Suprapubic skin (tissue), 3 donors: ENCODE data around the gene SCYL1.

Experiments used
- CTCF ChIP-seq, 2 donors: fragments of 200-600 bp in 1 of 2; fragments of 450-650 bp in 1 of 2; sonication (generic) in 1 of 2; IDR thresholded peaks; one replicate each; pipeline ENCODE4 v1.5.1; 2016 to 2019; ENCODE audit warnings: antibody characterized with exemption in 2 of 2, mild to moderate bottlenecking in 1 of 2, moderate library complexity in 1 of 2
- POLR2AphosphoS5 ChIP-seq, 3 donors: sonication (generic); formaldehyde crosslinking; IDR thresholded peaks; one replicate each; pipeline ENCODE4 v1.6.1; 2017; ENCODE audit warnings: antibody characterized with exemption in 3 of 3

GRCh38 chr11:65502274-65502554, 22.7 kb upstream of the SCYL1 start:
- TF ChIP-seq CTCF (IDR thresholded peaks at IDR 0.05) (no peak), POLR2AphosphoS5 (IDR thresholded peaks at IDR 0.05) (no peak)
